WTC11 (cell line): ENCODE data around the gene TBC1D22A. TPM values are rescaled to one million over a fixed set of nuclear protein-coding genes. Genes with fewer than 3 reads are reported as not detected.

Experiments
- ATAC-seq: fragments of 200-7000 bp; cut with Tn5 transposase; 2 replicates; pipeline ENCODE4 v1.10.0; 2021; ENCODE audit warnings: mild to moderate bottlenecking, moderate library complexity
- CTCF ChIA-PET: fragments of 300-600 bp; sonication (Branson Sonifier 250); formaldehyde crosslinking; loops from one replicate; lab custom pipeline; 2021; ENCODE audit warnings: antibody characterized with exemption; lab: Charles Lee
- POLR2A ChIA-PET: fragments of 350-600 bp; sonication (Branson Sonifier 250); formaldehyde crosslinking; loops from one replicate; lab custom pipeline; 2021; ENCODE audit warnings: antibody characterized with exemption; lab: Charles Lee
- DNase-seq: peaks from one replicate; pipeline ENCODE4 v3.0.0; 2021; ENCODE audit warnings: low spot score
- H3K27ac Mint-ChIP-seq: 2 replicates; pipeline ENCODE4 v1.8.0; 2021; ENCODE audit warnings: mixed read lengths
- H3K27me3 Mint-ChIP-seq: 2 replicates; pipeline ENCODE4 v1.8.0; 2021; ENCODE audit warnings: low read depth, mild to moderate bottlenecking, moderate library complexity, mixed read lengths
- H3K36me3 Mint-ChIP-seq: 2 replicates; pipeline ENCODE4 v1.8.0; 2021; ENCODE audit warnings: mixed read lengths
- H3K4me1 Mint-ChIP-seq: 2 replicates; pipeline ENCODE4 v1.8.0; 2022; ENCODE audit warnings: mixed read lengths
- H3K4me3 Mint-ChIP-seq: 2 replicates; pipeline ENCODE4 v1.8.0; 2021; ENCODE audit warnings: mild to moderate bottlenecking, moderate library complexity, mixed read lengths
- H3K9me3 Mint-ChIP-seq: 2 replicates; pipeline ENCODE4 v1.8.0; 2021; ENCODE audit warnings: mixed read lengths
- AFF4 ChIP-seq: sonication (generic); formaldehyde crosslinking; IDR thresholded peaks from 2 replicates; pipeline ENCODE4 v1.8.1; 2023; ENCODE audit warnings: mild to moderate bottlenecking, missing genetic modification reagents, borderline replicate concordance
- CREB1 ChIP-seq: sonication (generic); formaldehyde crosslinking; IDR thresholded peaks from 2 replicates; pipeline ENCODE4 v1.8.0; 2023; ENCODE audit warnings: mild to moderate bottlenecking, missing genetic modification reagents
- CTCF ChIP-seq: fragments of 200-600 bp; IDR thresholded peaks from 2 replicates; pipeline ENCODE4 v1.8.0; 2022; ENCODE audit warnings: antibody characterized with exemption
- EMX1 ChIP-seq: fragments of 250-450 bp; sonication (Bioruptor Pico); IDR thresholded peaks from 2 replicates; pipeline ENCODE4 v1.8.0; 2021; ENCODE audit warnings: mild to moderate bottlenecking
- ERG ChIP-seq: fragments of 250-450 bp; sonication (Bioruptor Pico); IDR thresholded peaks from 2 replicates; pipeline ENCODE4 v1.8.0; 2021; ENCODE audit warnings: mild to moderate bottlenecking
- ESRRA ChIP-seq: sonication (generic); formaldehyde crosslinking; IDR thresholded peaks from 2 replicates; pipeline ENCODE4 v1.8.1; 2022; ENCODE audit warnings: mild to moderate bottlenecking, missing genetic modification reagents, borderline replicate concordance
- IRF2 ChIP-seq: sonication (generic); formaldehyde crosslinking; IDR thresholded peaks from 2 replicates; pipeline ENCODE4 v1.8.0; 2022; ENCODE audit warnings: low read depth, missing genetic modification reagents, borderline replicate concordance
- MYBL2 ChIP-seq: sonication (generic); formaldehyde crosslinking; IDR thresholded peaks from 2 replicates; pipeline ENCODE4 v1.8.1; 2023; ENCODE audit warnings: mild to moderate bottlenecking, moderate library complexity, missing genetic modification reagents
- NR3C1 ChIP-seq: sonication (generic); formaldehyde crosslinking; conservative IDR thresholded peaks from 2 replicates; pipeline ENCODE4 v1.8.1; 2023; ENCODE audit warnings: low read depth, mild to moderate bottlenecking, missing genetic modification reagents
- OVOL2 ChIP-seq: fragments of 250-450 bp; sonication (Bioruptor Pico); IDR thresholded peaks from 2 replicates; pipeline ENCODE4 v1.9.0; 2021; ENCODE audit warnings: mild to moderate bottlenecking, borderline replicate concordance
- PRDM15 ChIP-seq: sonication (generic); formaldehyde crosslinking; IDR thresholded peaks from 2 replicates; pipeline ENCODE4 v1.8.0; 2022; ENCODE audit warnings: missing genetic modification reagents
- PRRX2 ChIP-seq: fragments of 250-450 bp; sonication (Bioruptor Pico); IDR thresholded peaks from 2 replicates; pipeline ENCODE4 v1.8.0; 2021; ENCODE audit warnings: mild to moderate bottlenecking
- RELA ChIP-seq: sonication (generic); formaldehyde crosslinking; IDR thresholded peaks from 2 replicates; pipeline ENCODE4 v1.8.1; 2022; ENCODE audit warnings: missing genetic modification reagents, mild to moderate bottlenecking, borderline replicate concordance
- STAT6 ChIP-seq: sonication (generic); formaldehyde crosslinking; conservative IDR thresholded peaks from 2 replicates; pipeline ENCODE4 v1.8.1; 2023; ENCODE audit warnings: mild to moderate bottlenecking, low read depth, missing genetic modification reagents, moderate library complexity
- ZBTB43 ChIP-seq: sonication (generic); formaldehyde crosslinking; IDR thresholded peaks from 2 replicates; pipeline ENCODE4 v1.8.1; 2023; ENCODE audit warnings: mild to moderate bottlenecking, missing genetic modification reagents
- ZNF423 ChIP-seq: fragments of 250-450 bp; sonication (Bioruptor Pico); IDR thresholded peaks from 2 replicates; pipeline ENCODE4 v2.1.2; 2022; ENCODE audit warnings: mild to moderate bottlenecking, moderate library complexity
- ZNF671 ChIP-seq: fragments of 250-450 bp; sonication (Bioruptor Pico); IDR thresholded peaks from 2 replicates; pipeline ENCODE4 v1.8.0; 2021; ENCODE audit warnings: mild to moderate bottlenecking
- total RNA-seq: library from RNA; stranded (reverse); gene quantifications from 3 replicates; pipeline ENCODE4 v1.2.3, GENCODE V29; 2021

Gene TBC1D22A
- total RNA-seq, 1 experiment from 2014 or later, result 18.1 TPM

GRCh38 chr22:46980392-46980791 is 217.9 kb downstream of the TBC1D22A start (continued):
- TF ChIP-seq AFF4 (CRISPR knock-in tag) (no peak), NR3C1 (CRISPR knock-in tag) (no peak), ESRRA (CRISPR knock-in tag) (no peak)

GRCh38 chr22:46982635-46983034 is 220.2 kb downstream of the TBC1D22A start:
- Mint-ChIP-seq H3K4me1 (peaks cover 6% of the 10 kb centered on the region), H3K4me3 (no peak overlapping the region), H3K9me3 (no peaks in the 10 kb centered on the region), H3K27ac (peak overlapping the region; percentile 11; the same call in 1 of the 2 replicates), H3K27me3 (no peaks in the 10 kb centered on the region), H3K36me3 (no peaks in the 10 kb centered on the region)
- POLR2A ChIA-PET, result no interaction called here
- ATAC-seq (no peak), DNase-seq (no peak)
- CTCF ChIA-PET, result no interaction called here
- no peak for TF ChIP-seq RELA
- TF ChIP-seq PRDM15, result no peak
- TF ChIP-seq ZNF671 (CRISPR knock-in tag), result no peak
- TF ChIP-seq AFF4 (CRISPR knock-in tag), result no peak
- TF ChIP-seq CTCF, result no peak
- TF ChIP-seq PRRX2 (CRISPR knock-in tag), result no peak
- TF ChIP-seq IRF2 (CRISPR knock-in tag), result no peak
- TF ChIP-seq STAT6 (CRISPR knock-in tag), result no peak
- TF ChIP-seq ZBTB43 (CRISPR knock-in tag), result no peak
- no peak for TF ChIP-seq ZNF423 (CRISPR knock-in tag)
- no peak for TF ChIP-seq ERG (CRISPR knock-in tag)
- no peak for TF ChIP-seq OVOL2
- TF ChIP-seq EMX1 (CRISPR knock-in tag), result no peak
- no peak for TF ChIP-seq MYBL2
- no peak for TF ChIP-seq CREB1
- TF ChIP-seq NR3C1 (CRISPR knock-in tag), result no peak
